GM18861 (cell line): ENCODE data around the gene SVBP.

ENCODE experiments used
- ATAC-seq: cut with Tn5 transposase; IDR thresholded peaks from one replicate; pipeline ENCODE4 v1.9.1; 2021; ENCODE audit not compliant: unreplicated experiment

The SVBP gene

GRCh38 chr1:42765832-42766740, 51.1 kb downstream of the SVBP start:
- ATAC-seq: peak; percentile 17

GRCh38 chr1:42765269-42765668, 51.9 kb downstream of the SVBP start:
- ATAC-seq: no peak

- ATAC-seq: no peak
Observed at GRCh38 chr1:42762269-42762668, 54.9 kb downstream of the SVBP start.

DNA sequence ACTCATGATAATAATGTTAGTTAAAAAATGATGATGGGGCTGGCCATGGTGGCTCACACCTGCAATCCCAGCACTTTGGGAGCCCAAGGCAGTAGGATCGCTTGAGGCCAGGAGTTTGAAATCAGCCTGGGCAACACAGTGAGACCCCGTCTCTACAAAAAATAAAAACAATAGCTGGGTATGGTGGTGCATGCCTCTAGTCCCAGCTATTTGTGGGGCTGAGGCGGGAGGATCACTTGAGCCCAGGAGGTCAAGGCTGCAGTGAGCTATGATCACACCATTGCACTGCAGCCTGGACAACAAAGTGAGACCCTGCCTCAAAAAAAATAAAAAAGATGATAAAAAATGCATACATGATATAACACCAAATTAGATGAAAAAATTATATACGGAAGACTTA, 55.6 kb downstream of the SVBP start:
- no peak for ATAC-seq

GRCh38 chr1:42759114-42759513, 58.1 kb downstream of the SVBP start:
- no peak for ATAC-seq

GRCh38 chr1:42758641-42759040, 58.6 kb downstream of the SVBP start:
- no peak for ATAC-seq

DNA sequence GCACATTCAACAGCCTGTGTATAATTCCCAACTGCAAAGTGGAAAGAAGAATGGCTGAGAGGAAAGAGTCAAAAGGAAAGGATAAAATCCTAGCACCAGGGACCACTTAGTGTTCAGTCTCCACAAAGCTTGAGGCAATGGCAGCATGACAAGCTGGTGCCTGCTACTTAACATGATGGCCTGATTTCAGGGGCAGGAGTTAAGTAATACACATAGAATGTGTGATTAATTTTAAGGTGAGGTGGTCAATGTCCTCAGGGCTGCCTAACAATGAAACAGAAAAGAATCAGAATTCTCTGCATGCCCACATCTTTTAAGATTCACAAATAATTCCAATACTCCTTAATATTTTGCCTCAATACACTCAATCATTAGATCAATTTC, 59.3 kb downstream of the SVBP start:
- ATAC-seq: no peak
